ENCODE data around the gene WDR93.

DNA sequence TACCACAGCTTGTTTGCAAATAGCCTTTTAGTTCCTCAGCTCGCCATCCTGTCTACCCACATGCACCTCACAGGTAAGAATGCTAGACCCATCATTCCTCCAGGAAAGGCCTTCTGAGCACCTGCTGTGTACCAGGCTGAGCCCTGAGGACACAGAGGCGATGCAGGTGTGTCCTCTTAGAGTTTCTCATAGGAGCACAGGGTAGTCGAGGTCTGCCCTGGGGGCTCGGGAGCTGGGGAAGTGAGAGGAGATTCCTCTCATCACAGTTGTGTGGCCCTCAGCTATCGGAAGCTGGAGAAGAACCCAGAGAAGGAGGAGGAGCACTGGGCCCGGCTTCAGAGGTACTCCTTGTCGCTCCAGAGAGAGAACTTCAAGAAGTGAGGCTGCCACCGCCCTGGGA, 52.4 kb downstream of the WDR93 start:
- TF ChIP-seq, protein P1, sequence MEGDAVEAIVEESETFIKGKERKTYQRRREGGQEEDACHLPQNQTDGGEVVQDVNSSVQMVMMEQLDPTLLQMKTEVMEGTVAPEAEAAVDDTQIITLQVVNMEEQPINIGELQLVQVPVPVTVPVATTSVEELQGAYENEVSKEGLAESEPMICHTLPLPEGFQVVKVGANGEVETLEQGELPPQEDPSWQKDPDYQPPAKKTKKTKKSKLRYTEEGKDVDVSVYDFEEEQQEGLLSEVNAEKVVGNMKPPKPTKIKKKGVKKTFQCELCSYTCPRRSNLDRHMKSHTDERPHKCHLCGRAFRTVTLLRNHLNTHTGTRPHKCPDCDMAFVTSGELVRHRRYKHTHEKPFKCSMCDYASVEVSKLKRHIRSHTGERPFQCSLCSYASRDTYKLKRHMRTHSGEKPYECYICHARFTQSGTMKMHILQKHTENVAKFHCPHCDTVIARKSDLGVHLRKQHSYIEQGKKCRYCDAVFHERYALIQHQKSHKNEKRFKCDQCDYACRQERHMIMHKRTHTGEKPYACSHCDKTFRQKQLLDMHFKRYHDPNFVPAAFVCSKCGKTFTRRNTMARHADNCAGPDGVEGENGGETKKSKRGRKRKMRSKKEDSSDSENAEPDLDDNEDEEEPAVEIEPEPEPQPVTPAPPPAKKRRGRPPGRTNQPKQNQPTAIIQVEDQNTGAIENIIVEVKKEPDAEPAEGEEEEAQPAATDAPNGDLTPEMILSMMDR (IDR thresholded peaks at IDR 0.05; ENCODE audit: low read length), result no peak
- TF ChIP-seq EZH2 (optimal IDR thresholded peaks at IDR 0.05; ENCODE audit: low read depth, low read length), result no peak
- TF ChIP-seq EZH2phosphoT487 (IDR thresholded peaks at IDR 0.05; ENCODE audit: low read length), result no peak

All from MM.1S (cell line).